K562 (cell line): ENCODE data around the gene MYADM. TPM values are rescaled to one million over a fixed set of nuclear protein-coding genes. Genes with fewer than 3 reads are reported as not detected.

ENCODE experiments used
- ATAC-seq: fragments of 200-7000 bp; cut with Tn5 transposase; 3 replicates; pipeline ENCODE4 v1.9.1; 2020; ENCODE audit warnings: moderate library complexity
- BruUV-seq: library from RNA; stranded (reverse); fragments of 400-500 nt; replicated peaks from 2 replicates; lab custom pipeline; 2021; lab: Mats Ljungman, UMichigan
- CTCF ChIA-PET: fragments of 300-600 bp; formaldehyde crosslinking; extraction: SDS; loops from one replicate; lab custom pipeline; 2021; ENCODE audit warnings: low intra/inter-chr PET ratio; lab: Yijun Ruan, JAX
- POLR2A ChIA-PET: fragments of 300-600, 350-650 bp; sonication (Branson Sonifier 250); formaldehyde crosslinking; extraction: SDS; loops from one replicate; lab custom pipeline; 2021; ENCODE audit warnings: antibody characterized with exemption, inconsistent platforms; lab: Yijun Ruan, JAX
- DNase-seq, 4 experiments: peaks; one replicate each; pipeline versions ENCODE4 v3.0.0 to v3.0.0-alpha.2; 2011 to 2018; ENCODE audit warnings: low spot score in 3 of 4, mixed read lengths in 3 of 4; ENCODE audit errors: extremely low read depth in 1 of 4
- FAIRE-seq: peaks from 2 replicates; lab custom pipeline; 2011; peaks lifted over from hg19 to GRCh38; lab: Jason Lieb, UNC
- H2AFZ ChIP-seq: 2 replicates; pipeline ENCODE4 v1.6.0; 2011; ENCODE audit warnings: low read depth, low read length, control low read depth, inconsistent platforms
- H3K27ac ChIP-seq: fragments of 200-600 bp; 3 replicates; pipeline ENCODE4 v1.8.0; 2011; ENCODE audit warnings: low read depth, mild to moderate bottlenecking, control low read depth, inconsistent platforms, low read length, moderate library complexity, mixed read lengths; ENCODE audit errors: extremely low read depth
- H3K27me3 ChIP-seq, 2 experiments: fragments of 300-600 bp in 1 of 2; 2 replicates in 1 of 2; 3 replicates in 1 of 2; pipeline versions ENCODE4 v1.6.0 to v1.8.0; 2011; ENCODE audit warnings: inconsistent platforms in 2 of 2, low read length in 2 of 2, mild to moderate bottlenecking in 1 of 2, mixed read lengths in 1 of 2, moderate library complexity in 1 of 2; ENCODE audit not compliant: control insufficient read depth in 2 of 2, insufficient read depth in 2 of 2
- H3K36me3 ChIP-seq: fragments of 300-600 bp; 3 replicates; pipeline ENCODE4 v1.8.0; 2011; ENCODE audit warnings: mild to moderate bottlenecking, low read length, inconsistent platforms; ENCODE audit not compliant: control insufficient read depth, insufficient read depth
- H3K4me1 ChIP-seq, 2 experiments: fragments of 200-600 bp in 1 of 2; replicated peaks in 1 of 2; 2 replicates in 1 of 2; 3 replicates in 1 of 2; pipeline versions ENCODE4 v1.5.1 to v1.8.0; 2011; ENCODE audit warnings: inconsistent platforms in 2 of 2, low read length in 2 of 2, mild to moderate bottlenecking in 1 of 2, mixed read lengths in 1 of 2, moderate library complexity in 1 of 2; ENCODE audit not compliant: control insufficient read depth in 2 of 2, insufficient read depth in 2 of 2
- H3K4me2 ChIP-seq: 2 replicates; pipeline ENCODE4 v1.6.1; 2011; ENCODE audit warnings: low read length, control low read depth, inconsistent platforms, mixed read lengths; ENCODE audit not compliant: insufficient read depth
- H3K4me3 ChIP-seq: fragments of 200-600 bp; sonication (generic), shearing (Covaris generic); 2 replicates; pipeline ENCODE4 v1.5.1; 2016; ENCODE audit warnings: control low read depth, inconsistent platforms
- H3K79me2 ChIP-seq: fragments of 200-600 bp; 3 replicates; pipeline ENCODE4 v1.8.0; 2011; ENCODE audit warnings: low read length, inconsistent platforms; ENCODE audit not compliant: control insufficient read depth, insufficient read depth
- H3K9ac ChIP-seq, 2 experiments: 2 replicates each; pipeline versions ENCODE4 v1.6.0 to v1.6.1; 2011; ENCODE audit warnings: low read depth in 2 of 2, low read length in 2 of 2, control low read depth in 1 of 2, inconsistent platforms in 1 of 2, mild to moderate bottlenecking in 1 of 2, mixed read lengths in 1 of 2; ENCODE audit not compliant: insufficient read depth in 1 of 2
- H3K9me1 ChIP-seq: one replicate; pipeline ENCODE4 v1.6.0; 2011; ENCODE audit warnings: inconsistent platforms, mild to moderate bottlenecking, low read length, moderate library complexity; ENCODE audit not compliant: control insufficient read depth, insufficient read depth
- H3K9me3 ChIP-seq: replicated peaks from 2 replicates; pipeline ENCODE4 v1.5.1; 2011; ENCODE audit warnings: low read depth, low read length, inconsistent platforms; ENCODE audit not compliant: control insufficient read depth, insufficient read depth
- H4K20me1 ChIP-seq: replicated peaks from 2 replicates; pipeline ENCODE4 v1.6.1; 2011; ENCODE audit warnings: low read length, inconsistent platforms, mixed read lengths; ENCODE audit not compliant: control insufficient read depth, insufficient read depth
- BRD4 ChIP-seq: fragments of 200-600 bp; sonication (generic); IDR thresholded peaks from 2 replicates; pipeline ENCODE4 v1.6.1; 2017; ENCODE audit warnings: inconsistent platforms
- ELK3 ChIP-seq: fragments of 450-650 bp; formaldehyde crosslinking; IDR thresholded peaks from 2 replicates; pipeline ENCODE4 v1.4.0; 2020; ENCODE audit warnings: mild to moderate bottlenecking
- GTF2A2 ChIP-seq: IDR thresholded peaks from 2 replicates; pipeline ENCODE4 v1.6.1; 2016; ENCODE audit warnings: mild to moderate bottlenecking, missing genetic modification characterization, missing compliant biosample characterization
- MCM2 ChIP-seq: fragments of 450-650 bp; IDR thresholded peaks from 2 replicates; pipeline ENCODE4 v1.6.1; 2017; ENCODE audit warnings: low read depth, mild to moderate bottlenecking
- MITF ChIP-seq: IDR thresholded peaks from 2 replicates; pipeline ENCODE4 v1.6.1; 2014; ENCODE audit warnings: antibody characterized with exemption
- MXD1 ChIP-seq: fragments of 250-450 bp; sonication (Bioruptor Pico); IDR thresholded peaks from 2 replicates; pipeline ENCODE4 v1.8.0; 2021; ENCODE audit warnings: borderline replicate concordance, mild to moderate bottlenecking, moderate library complexity; ENCODE audit not compliant: poor library complexity, severe bottlenecking
- PYGO2 ChIP-seq: fragments of 450-650 bp; IDR thresholded peaks from 2 replicates; pipeline ENCODE4 v1.6.1; 2016; ENCODE audit warnings: mild to moderate bottlenecking, missing genetic modification characterization, moderate library complexity, missing compliant biosample characterization
- SRF ChIP-seq, 2 experiments: fragments of 250-450, 450-650 bp in 1 of 2; sonication (Bioruptor Pico) in 1 of 2; sonication (generic) in 1 of 2; formaldehyde crosslinking; IDR thresholded peaks; 2 replicates each; pipeline versions ENCODE4 v1.5.0 to v1.5.1; 2020 to 2022; ENCODE audit warnings: mild to moderate bottlenecking in 1 of 2, missing genetic modification reagents in 1 of 2
- U2AF2 ChIP-seq: fragments of 200-400 bp; formaldehyde crosslinking; optimal IDR thresholded peaks from 2 replicates; pipeline ENCODE3; 2017; ENCODE audit warnings: low read depth, mild to moderate bottlenecking, low read length
- ZNF124 ChIP-seq: sonication (generic); formaldehyde crosslinking; IDR thresholded peaks from 2 replicates; pipeline ENCODE4 v1.8.1; 2022; ENCODE audit warnings: missing genetic modification reagents
- ZNF239 ChIP-seq: fragments of 250-450 bp; sonication (Bioruptor Pico); IDR thresholded peaks from 2 replicates; pipeline ENCODE4 v1.4.0; 2020; ENCODE audit warnings: mild to moderate bottlenecking
- ZSCAN32 ChIP-seq: fragments of 450-650 bp; formaldehyde crosslinking; IDR thresholded peaks from 2 replicates; pipeline ENCODE4 v1.4.0; 2020; ENCODE audit warnings: mild to moderate bottlenecking, moderate library complexity
- WGBS: fragments of 100-300 bp; shearing (Covaris generic); methylation state at CpG from one replicate; pipeline ENCODE4 v1.1.6; 2016; ENCODE audit warnings: low coverage, mixed read lengths; ENCODE audit not compliant: insufficient coverage; ENCODE audit errors: missing lambda C conversion rate; 5-methylcytosine and 5-hydroxymethylcytosine counted together
- in situ Hi-C: fragments of 300-500 bp; cut with MboI; formaldehyde crosslinking; loops from 4 replicates; pipeline ENCODE4 v1.15.0; 2018; ENCODE audit warnings: inconsistent platforms, mixed read lengths
- intact Hi-C: fragments of 100-400 bp; cut with micrococcal nuclease; formaldehyde crosslinking; loops from 2 replicates; pipeline ENCODE4 v1.14.2; 2022
- polyA plus RNA-seq, 8 experiments: library from polyadenylated mRNA; depleted of rRNA in 4 of 8; stranded (reverse) in 5 of 8; unstranded in 3 of 8; fragments of >200 nt; fragmentation: Nextera tagmentation in 2 of 8; fragmentation: Illumina TruSeq in 1 of 8; extraction: Ambion mirVana in 2 of 8; extraction: Trizol in 1 of 8; gene quantifications; 2 replicates each; pipeline versions ENCODE4 v1.2.1 to v1.2.3, GENCODE V29; 2011 to 2014; ENCODE audit warnings: inconsistent platforms in 1 of 8, missing spikeins in 1 of 8
- total RNA-seq, 7 experiments: library from RNA; depleted of rRNA in 6 of 7; stranded (reverse); fragments of >200 nt in 6 of 7; fragmentation: Illumina TruSeq in 2 of 7; extraction: Trizol in 2 of 7; gene quantifications; 2 replicates each; pipeline versions ENCODE4 v1.2.1 to v1.2.3, GENCODE V29; 2011 to 2021; ENCODE audit warnings: low replicate concordance in 1 of 7

Gene MYADM
- total and polyA plus RNA-seq, 9 of the 15 experiments (the other 6 are each of a cell fraction or from before 2014, with no cell fraction given): 4.5 to 70.3 (median 14.4) TPM

- WGBS: 12% methylated on average over 2 of the region's 2 CpGs
- FAIRE-seq (no peak), DNase-seq (no peak), ATAC-seq (no peak)
- H3K79me2 ChIP-seq: no peaks in the 10 kb centered on the region
- intact Hi-C loops (loop anchor here (10.0 kb wide), 1 partner anchor 61 kb away; no protein-coding TSS in a partner anchor), in situ Hi-C loops (no loop called here)
- peaks cover 5 to 13% of the 10 kb centered on the region in 2 experiments; a peak in 4 of 5 replicates for H3K27me3 ChIP-seq
- no peaks in the 10 kb centered on the region for H4K20me1 ChIP-seq
- no peak overlapping the region for H3K4me2 ChIP-seq
- no peak overlapping the region for H3K4me3 ChIP-seq
- no peaks in the 10 kb centered on the region for H3K9me1 ChIP-seq
- CTCF ChIA-PET: no interaction called here
- no peak overlapping the region for H2AFZ ChIP-seq
- no peaks in the 10 kb centered on the region for H3K9me3 ChIP-seq
- POLR2A ChIA-PET: no interaction called here
- BruUV-seq: no TSS peak
- no peaks in the 10 kb centered on the region for H3K4me1 ChIP-seq
- H3K36me3 ChIP-seq: no peaks in the 10 kb centered on the region
- TF ChIP-seq PYGO2 (tag): no peak
- TF ChIP-seq ZSCAN32 (CRISPR knock-in tag): no peak
- H3K9ac ChIP-seq: no peak overlapping the region
- H3K27ac ChIP-seq: no peak overlapping the region
Observed at GRCh38 chr19:53853707-53854106, 14.0 kb upstream of the MYADM start.

- peak in 2 of 4 experiments; percentile 1 for DNase-seq
- CTCF ChIA-PET: no interaction called here
- no peak for TF ChIP-seq ZNF124 (CRISPR knock-in tag)
- no peak for TF ChIP-seq GTF2A2
- no peak for TF ChIP-seq MITF
- TF ChIP-seq ELK3 (CRISPR knock-in tag): no peak
- TF ChIP-seq ZNF239: no peak
- no peak for TF ChIP-seq SRF (CRISPR knock-in tag; IDR thresholded peaks at IDR 0.05)
- no peak for TF ChIP-seq U2AF2
- TF ChIP-seq MXD1 (CRISPR knock-in tag): no peak
- TF ChIP-seq MCM2: no peak
- TF ChIP-seq BRD4: no peak
Observed at GRCh38 chr19:53864308-53864836, 3.3 kb upstream of the MYADM start.

More at GRCh38 chr19:53864308-53864836, 3.3 kb upstream of the MYADM start:
- no peak overlapping the region for H3K4me3 ChIP-seq
- H3K9ac ChIP-seq: no peak overlapping the region
- peaks cover 10% of the 10 kb centered on the region for H3K79me2 ChIP-seq
- BruUV-seq: no TSS peak
- intact Hi-C loops: no loop called here
- H3K27ac ChIP-seq: no peak overlapping the region
- H2AFZ ChIP-seq: no peak overlapping the region
- no peaks in the 10 kb centered on the region for H3K9me3 ChIP-seq
- WGBS: 38% methylated on average over 6 of the region's 6 CpGs
- POLR2A ChIA-PET: no interaction called here
- peaks cover 13 to 37% of the 10 kb centered on the region in 2 experiments; a peak in 4 of 5 replicates for H3K4me1 ChIP-seq
- in situ Hi-C loops: no loop called here
- H3K4me2 ChIP-seq: no peak overlapping the region
- ATAC-seq (no peak), FAIRE-seq (no peak)
- H3K36me3 ChIP-seq: no peaks in the 10 kb centered on the region
- H3K9me1 ChIP-seq: peaks cover 4% of the 10 kb centered on the region
- H4K20me1 ChIP-seq: 0 out of 2 replicates have a peak, but pooled peaks cover 5% of the 10 kb centered on the region
- H3K27me3 ChIP-seq: peaks cover 14 to 28% of the 10 kb centered on the region in 2 experiments; a peak in 4 of 5 replicates
